ENCODE results near the gene AAMP. TPM values are rescaled to one million over a fixed set of nuclear protein-coding genes. Genes with fewer than 3 reads are reported as not detected.

Gene AAMP
- total and polyA plus RNA-seq, 12 donors, result 33.4 to 116 (median 57.5) TPM

GRCh38 chr2:218226903-218227302 is 43.0 kb downstream of the AAMP start:
- no peak for ATAC-seq

GRCh38 chr2:218224186-218224585 is 45.8 kb downstream of the AAMP start:
- WGBS, 2 donors, result 61 to 63% methylated on average over 1 of the region's 1 CpG
- H3K9me3 ChIP-seq, result no peaks in the 10 kb centered on the region
- no peak for TF ChIP-seq CTCF (IDR thresholded peaks at IDR 0.05)
- intact Hi-C loops (cut with DNase I), result loop anchor here in 1 of 10 donors (5.0 kb wide), 1 partner anchor 33 kb away; no protein-coding TSS in a partner anchor
- no peaks in the 10 kb centered on the region for H3K27me3 ChIP-seq
- DNase-seq, result no peak
- no peak for ATAC-seq
- no peak overlapping the region for H3K4me3 ChIP-seq
- H3K27ac ChIP-seq, result peak overlapping the region in 1 of 10 donors; percentile 16
- H3K4me1 ChIP-seq, result peaks cover 6 to 97% (median 65%) of the 10 kb centered on the region in 9 donors
- H3K36me3 ChIP-seq, result peaks cover 0 to 95% (median 26%) of the 10 kb centered on the region in 9 donors

More at GRCh38 chr2:218226903-218227302, 43.0 kb downstream of the AAMP start:
- no peaks in the 10 kb centered on the region for H3K9me3 ChIP-seq
- H3K27me3 ChIP-seq, result no peaks in the 10 kb centered on the region
- no peak overlapping the region for H3K27ac ChIP-seq
- intact Hi-C loops (cut with DNase I), result no loop called here
- WGBS, 2 donors, result 74 to 83% methylated on average over 3 of the region's 3 CpGs
- no peak overlapping the region for H3K4me3 ChIP-seq
- H3K4me1 ChIP-seq, result peaks cover 0 to 95% (median 55%) of the 10 kb centered on the region in 9 donors
- H3K36me3 ChIP-seq, result peaks cover 0 to 95% (median 47%) of the 10 kb centered on the region in 9 donors
- no peak for DNase-seq
- TF ChIP-seq CTCF (IDR thresholded peaks at IDR 0.05), result no peak

- H3K27ac ChIP-seq, result peak overlapping the region in 1 of 10 donors; percentile 27
Observed at GRCh38 chr2:218223046-218223445, 46.9 kb downstream of the AAMP start.

GRCh38 chr2:218221000-218221399 is 48.9 kb downstream of the AAMP start:
- peaks cover 11 to 85% (median 69%) of the 10 kb centered on the region in 9 donors for H3K4me1 ChIP-seq
- H3K27ac ChIP-seq, result peak overlapping the region in 2 of 10 donors; percentile 23 to 99
- 61 to 65% methylated on average over 5 of the region's 5 CpGs for WGBS, 2 donors
- TF ChIP-seq CTCF (IDR thresholded peaks at IDR 0.05), result no peak
- no peaks in the 10 kb centered on the region for H3K27me3 ChIP-seq
- DNase-seq (peak in 1 of 2 donors; percentile 18), ATAC-seq (no peak)
- H3K9me3 ChIP-seq, result no peaks in the 10 kb centered on the region
- H3K4me3 ChIP-seq, result peak overlapping the region in 1 of 10 donors; percentile 97
- intact Hi-C loops (cut with DNase I), result loop anchor here in 1 of 10 donors (5.0 kb wide), 1 partner anchor 36 kb away; no protein-coding TSS in a partner anchor
- peaks cover 0 to 71% (median 11%) of the 10 kb centered on the region in 9 donors for H3K36me3 ChIP-seq

More at GRCh38 chr2:218223046-218223445, 46.9 kb downstream of the AAMP start:
- Histone ChIP-seq H3K4me3 (no peak overlapping the region), H3K9me3 (no peaks in the 10 kb centered on the region), H3K4me1 (peaks cover 11 to 97% (median 65%) of the 10 kb centered on the region in 9 donors), H3K36me3 (peaks cover 0 to 91% (median 20%) of the 10 kb centered on the region in 9 donors), H3K27me3 (no peaks in the 10 kb centered on the region)
- TF ChIP-seq CTCF (IDR thresholded peaks at IDR 0.05), result no peak
- DNase-seq (no peak), ATAC-seq (no peak)
- intact Hi-C loops (cut with DNase I), result loop anchor here in 1 of 10 donors (5.0 kb wide), 1 partner anchor 34 kb away; no protein-coding TSS in a partner anchor
- WGBS, 2 donors, result 84 to 87% methylated on average over 5 of the region's 5 CpGs

Data from heart right ventricle (tissue), 16 donors.